ENCODE measurements around the gene ATP13A1.

GRCh38 chr19:19649155-19649554 is 14.3 kb downstream of the ATP13A1 start:
- TF ChIP-seq PAX5 (IDR thresholded peaks at IDR 0.05; ENCODE audit: insufficient read depth, low read length, severe bottlenecking) (no peak), POLR2AphosphoS5 (IDR thresholded peaks at IDR 0.05; ENCODE audit: low read depth, low read length) (no peak), POLR2A (IDR thresholded peaks at IDR 0.05; ENCODE audit: low read depth, low read length) (no peak), POU2F2 (IDR thresholded peaks at IDR 0.05; ENCODE audit: low read depth, low read length) (no peak)
